GM21528 (cell line): ENCODE results near the gene ATN1.

Experiments
- ATAC-seq: cut with Tn5 transposase; IDR thresholded peaks from one replicate; pipeline ENCODE4 v1.9.1; 2021; ENCODE audit warnings: mild to moderate bottlenecking, moderate library complexity; ENCODE audit not compliant: unreplicated experiment, low FRiP score

The ATN1 gene

GRCh38 chr12:6942331-6942665 is 14.5 kb downstream of the ATN1 start:
- no peak for ATAC-seq

DNA sequence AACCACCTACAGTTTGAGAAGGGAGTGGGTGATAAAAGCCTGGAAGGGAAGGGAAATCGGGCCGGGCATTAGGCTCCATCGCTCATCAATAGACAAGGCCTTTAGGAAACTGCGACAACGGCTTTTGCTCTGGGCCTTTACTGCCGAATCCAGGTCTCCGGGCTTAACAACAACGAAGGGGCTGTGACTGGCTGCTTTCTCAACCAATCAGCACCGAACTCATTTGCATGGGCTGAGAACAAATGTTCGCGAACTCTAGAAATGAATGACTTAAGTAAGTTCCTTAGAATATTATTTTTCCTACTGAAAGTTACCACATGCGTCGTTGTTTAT is 15.6 kb downstream of the ATN1 start:
- peak; percentile 24 for ATAC-seq

GRCh38 chr12:6943722-6944380 is 16.1 kb downstream of the ATN1 start, which contains the start of the genes C12orf57 and RNU7-1:
Gene C12orf57 (plus strand): TSS chr12:6944022. CDS start chr12:6944122, 100 bp downstream.
Gene RNU7-1 (plus strand): TSS chr12:6943816.
- peak; percentile 25 for ATAC-seq

- peak; percentile 27 for ATAC-seq
Observed at GRCh38 chr12:6944381-6945186, 16.8 kb downstream of the ATN1 start.

- no peak for ATAC-seq
Observed at GRCh38 chr12:6945613-6946012, 17.9 kb downstream of the ATN1 start.

DNA sequence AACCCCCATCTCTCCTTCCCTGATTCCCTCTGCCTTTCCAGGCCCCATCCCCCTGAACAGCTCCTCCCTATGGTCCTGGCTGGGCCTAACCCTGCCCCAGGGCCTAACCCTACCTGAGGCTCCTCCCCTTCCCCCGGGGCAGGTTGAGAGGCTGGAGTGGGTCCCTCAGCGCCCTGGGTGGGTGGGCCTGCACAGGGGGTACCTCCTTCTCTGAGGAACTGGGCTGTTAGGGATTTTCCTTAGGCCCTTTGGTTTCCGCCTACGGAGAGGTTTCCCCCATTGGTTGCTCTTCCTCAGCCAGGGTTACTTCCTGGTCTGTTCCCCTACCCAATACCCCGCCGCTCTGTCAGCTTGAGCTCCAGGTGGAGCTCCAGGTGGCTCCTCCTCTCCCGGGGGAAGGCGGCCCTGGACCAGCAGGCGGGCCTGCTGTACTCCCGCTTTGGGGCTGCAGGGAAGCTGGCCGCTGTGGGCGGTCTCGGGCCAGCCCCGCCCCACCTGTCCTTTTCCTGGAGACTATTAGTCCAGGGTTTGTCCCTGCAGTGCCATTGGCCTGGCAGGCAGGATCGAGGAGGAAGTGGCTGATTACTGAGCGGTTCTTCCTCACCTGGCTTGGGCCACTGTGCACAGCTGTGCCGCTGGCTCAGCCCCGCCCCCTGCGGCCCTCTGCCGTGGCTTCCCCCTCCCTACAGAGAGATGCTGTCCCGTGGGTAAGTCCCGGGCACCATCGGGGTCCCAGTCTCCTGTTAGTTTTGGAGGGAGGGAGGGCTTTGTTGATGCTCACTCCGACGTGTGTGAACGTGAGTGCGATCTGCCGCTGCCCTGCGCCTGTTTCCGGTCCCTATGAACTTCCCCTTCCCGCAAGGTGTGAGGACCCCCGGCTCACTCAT is 18.5 kb downstream of the ATN1 start:
- ATAC-seq: peak; percentile 20

DNA sequence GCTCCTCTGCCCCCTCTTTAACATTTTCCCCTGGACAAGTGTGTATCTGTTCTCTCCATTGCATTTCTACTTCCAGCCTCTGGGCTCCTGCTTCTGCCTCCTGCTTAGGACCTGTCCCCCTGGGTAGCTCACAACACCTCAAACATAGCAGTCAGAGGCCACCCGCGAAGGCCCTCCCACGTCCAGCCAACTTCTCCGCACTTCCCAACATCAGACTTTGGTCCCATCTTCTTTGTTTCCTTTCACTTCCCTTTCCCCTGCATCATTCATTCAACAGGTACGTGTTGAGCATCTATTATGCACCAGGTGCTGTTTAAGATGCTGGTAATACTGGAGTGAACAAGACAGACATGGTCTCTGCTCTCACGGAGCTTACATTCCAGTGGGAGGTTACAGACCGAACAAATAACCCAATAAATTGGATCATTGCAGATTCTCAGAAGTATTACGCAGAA is 19.2 kb downstream of the ATN1 start:
- ATAC-seq: no peak

GRCh38 chr12:6947615-6948014 is 19.9 kb downstream of the ATN1 start:
- no peak for ATAC-seq

DNA sequence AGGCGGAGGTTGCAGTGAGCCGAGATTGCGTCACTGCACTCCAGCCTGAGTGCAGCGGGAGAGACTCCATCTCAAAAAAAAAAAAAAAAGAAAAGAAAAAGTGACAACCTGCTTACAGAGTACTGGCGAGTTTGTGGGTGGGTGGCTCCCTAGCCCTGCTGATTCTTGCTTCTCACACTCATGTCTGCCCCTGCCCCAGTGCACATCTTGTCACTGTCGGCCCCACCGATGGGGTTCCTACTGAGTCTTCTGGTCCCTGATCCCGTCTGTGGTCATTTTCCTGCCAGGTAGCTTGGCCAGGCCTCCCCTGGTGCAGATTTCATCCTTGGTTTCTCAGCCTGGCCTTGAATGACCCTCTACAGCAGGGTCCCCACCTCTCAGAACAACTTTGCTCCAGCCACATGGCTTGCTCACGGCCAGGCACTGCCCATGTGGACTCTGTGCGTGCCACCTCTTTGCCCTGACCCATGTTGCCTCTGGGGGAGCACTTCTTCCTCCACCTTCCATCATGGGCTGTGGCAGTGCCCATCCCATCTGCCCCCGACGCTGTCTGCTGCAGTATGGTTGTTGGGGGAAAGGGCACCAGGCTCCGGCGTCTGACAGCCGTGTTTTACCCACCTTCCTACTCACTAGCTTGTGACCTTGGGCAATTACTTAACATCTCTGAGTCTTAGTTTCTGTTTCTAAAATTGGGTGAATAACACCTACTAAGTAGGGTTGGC is 21.3 kb downstream of the ATN1 start:
- no peak for ATAC-seq

- no peak for ATAC-seq
Observed at GRCh38 chr12:6950401-6950801, 22.6 kb downstream of the ATN1 start.

DNA sequence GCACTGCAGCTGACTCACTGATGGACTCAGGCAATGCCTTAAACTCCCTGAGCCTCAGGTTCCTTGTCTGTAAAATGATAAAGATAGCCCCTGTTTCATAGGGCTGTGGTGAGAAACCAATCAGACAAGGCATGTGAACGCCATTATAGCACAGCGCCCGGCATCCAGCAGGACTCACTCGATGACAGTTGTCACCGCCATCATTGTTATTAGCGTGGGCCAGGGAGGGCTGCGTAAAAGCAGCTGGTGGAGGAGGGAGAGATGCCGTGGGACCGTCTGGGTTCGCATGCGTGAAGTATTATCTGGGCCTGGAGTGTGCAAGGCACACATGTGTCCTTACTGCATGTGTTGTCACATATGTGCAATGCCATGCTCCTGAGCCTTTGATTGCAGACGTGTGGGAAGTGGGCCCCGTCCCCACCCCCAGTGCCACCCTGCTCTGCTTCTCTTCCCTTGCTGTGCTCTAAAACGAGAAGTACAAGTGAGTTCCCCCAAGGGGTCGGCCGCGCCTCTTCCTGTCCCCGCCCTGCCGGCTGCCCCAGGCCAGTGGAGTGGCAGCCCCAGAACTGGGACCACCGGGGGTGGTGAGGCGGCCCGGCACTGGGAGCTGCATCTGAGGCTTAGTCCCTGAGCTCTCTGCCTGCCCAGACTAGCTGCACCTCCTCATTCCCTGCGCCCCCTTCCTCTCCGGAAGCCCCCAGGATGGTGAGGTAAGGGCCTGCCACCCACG is 23.2 kb downstream of the ATN1 start, which contains the start of gene PTPN6:
PTPN6 (plus strand) TSS at position 546 of the 730 bp plus-strand sequence; CDS start at position 703, 157 bp downstream.
- ATAC-seq: no peak

DNA sequence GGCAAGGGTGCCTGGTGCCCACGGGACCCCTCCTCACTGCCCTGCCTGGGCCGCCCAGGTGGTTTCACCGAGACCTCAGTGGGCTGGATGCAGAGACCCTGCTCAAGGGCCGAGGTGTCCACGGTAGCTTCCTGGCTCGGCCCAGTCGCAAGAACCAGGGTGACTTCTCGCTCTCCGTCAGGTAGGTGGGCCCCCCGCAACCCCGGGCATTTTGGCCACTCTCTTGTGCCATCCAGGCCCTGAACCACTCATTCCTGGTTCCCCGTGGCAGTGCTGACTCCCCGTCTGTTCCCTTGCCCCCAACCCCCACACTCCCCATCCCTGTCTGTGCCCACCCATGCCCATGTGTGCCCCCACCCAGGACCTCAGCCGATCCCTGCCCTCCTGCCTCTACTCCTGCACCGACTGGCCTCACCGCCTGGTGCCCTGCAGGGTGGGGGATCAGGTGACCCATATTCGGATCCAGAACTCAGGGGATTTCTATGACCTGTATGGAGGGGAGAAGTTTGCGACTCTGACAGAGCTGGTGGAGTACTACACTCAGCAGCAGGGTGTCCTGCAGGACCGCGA is 23.9 kb downstream of the ATN1 start:
- no peak for ATAC-seq

DNA sequence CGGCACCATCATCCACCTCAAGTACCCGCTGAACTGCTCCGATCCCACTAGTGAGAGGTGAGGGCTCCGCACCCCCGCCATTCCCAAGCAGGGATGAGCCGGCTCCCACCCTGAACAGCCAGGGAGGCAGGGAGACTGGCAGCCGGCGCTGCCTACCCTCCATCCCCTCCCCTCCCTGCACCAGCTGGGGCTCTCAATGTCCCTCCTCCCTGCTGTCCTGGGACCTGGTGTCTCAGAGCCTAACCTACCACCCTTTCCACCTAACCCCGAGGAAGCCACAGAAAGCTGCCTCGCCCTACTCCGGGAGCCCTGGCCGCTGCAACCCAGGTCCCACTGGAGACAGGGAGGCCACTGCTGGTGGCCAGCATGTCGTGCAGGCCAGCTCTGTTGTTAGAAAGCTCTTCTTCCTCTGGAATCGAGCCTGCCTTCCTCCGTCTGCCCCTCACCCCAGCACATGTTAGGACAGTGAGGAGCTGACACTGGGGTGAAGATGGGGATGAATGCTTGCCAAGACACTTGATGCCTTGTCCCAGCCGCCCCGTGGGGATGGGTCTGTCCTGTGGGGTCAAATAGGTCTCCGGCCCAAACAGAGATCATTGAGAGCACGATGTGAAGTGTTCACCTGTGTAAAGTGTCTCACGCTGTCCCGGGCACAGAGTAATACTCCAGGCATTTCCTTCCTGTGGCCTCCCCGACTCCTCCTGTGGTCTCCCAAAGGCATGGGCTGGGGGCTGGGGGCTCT is 24.5 kb downstream of the ATN1 start:
- no peak for ATAC-seq

DNA sequence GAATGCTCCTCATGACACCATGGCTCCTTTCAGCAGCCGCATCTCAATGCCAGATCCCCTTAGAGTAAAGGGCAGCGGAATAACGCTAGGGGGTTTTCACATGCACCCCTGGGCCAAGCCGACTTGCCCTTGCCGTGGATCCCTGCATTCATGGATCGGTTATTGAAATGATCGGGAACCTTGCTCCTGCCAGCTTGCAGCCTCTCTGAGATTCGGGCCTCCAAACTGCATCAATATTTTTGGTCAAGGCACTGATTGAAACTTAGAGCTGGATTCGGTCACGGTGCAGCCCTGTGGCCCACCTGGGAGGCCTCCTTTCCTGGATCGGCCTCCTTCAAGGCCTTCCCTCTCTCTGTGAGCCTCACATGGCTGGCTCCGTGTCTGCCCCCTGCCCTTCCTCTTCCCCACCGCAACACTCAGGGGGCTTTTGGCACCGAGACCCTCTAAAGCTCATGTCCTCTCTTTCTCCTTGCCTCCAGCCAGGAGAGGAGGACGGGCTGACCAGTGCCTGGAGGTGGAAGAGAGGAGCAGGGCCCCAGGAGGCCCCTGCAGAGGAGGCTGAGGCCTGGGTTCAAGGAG is 25.2 kb downstream of the ATN1 start:
- ATAC-seq: no peak

DNA sequence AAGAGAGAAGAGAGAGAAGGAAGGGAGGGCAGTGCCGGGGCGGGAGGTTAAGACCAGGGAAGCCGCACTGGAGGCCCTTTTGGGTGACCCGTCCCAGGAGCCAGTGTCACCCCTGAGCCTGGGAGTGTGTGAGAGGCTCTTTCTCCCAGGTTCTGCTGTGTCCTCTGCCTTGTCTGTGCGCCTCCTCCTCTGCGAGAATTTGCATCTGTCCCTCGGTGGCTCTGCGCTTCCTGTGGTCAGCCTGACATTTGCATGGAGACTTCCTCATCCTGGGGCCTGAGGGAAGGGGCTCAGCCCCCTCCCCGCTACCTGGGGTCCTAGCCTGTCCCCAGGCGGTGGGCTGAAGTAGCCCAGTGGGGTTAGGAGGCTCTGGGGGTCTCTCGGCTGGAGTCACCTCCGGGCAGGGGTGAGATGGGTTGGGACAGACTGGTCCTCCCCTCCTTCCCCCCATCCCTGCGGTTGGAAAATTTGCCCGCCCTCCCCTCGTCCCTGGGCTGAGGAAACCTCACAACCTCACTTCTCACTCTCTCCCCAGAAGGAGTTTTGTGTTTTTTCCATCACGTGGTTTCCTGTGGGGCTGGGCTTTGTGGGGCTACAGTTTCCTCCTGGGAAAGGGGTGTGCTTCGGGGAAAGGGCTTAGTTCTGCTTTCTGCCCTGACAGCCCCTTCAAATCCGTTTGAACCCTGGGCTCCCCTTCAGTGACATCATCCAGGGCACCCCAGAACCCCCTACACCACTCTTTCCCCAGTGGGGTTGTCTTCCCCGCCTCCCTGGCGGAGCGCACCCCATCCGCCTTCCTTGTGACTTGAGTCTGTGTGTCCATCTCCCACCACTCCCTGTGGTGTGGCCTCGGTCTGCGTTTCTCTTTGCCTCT is 25.9 kb downstream of the ATN1 start:
- ATAC-seq: peak; percentile 44

DNA sequence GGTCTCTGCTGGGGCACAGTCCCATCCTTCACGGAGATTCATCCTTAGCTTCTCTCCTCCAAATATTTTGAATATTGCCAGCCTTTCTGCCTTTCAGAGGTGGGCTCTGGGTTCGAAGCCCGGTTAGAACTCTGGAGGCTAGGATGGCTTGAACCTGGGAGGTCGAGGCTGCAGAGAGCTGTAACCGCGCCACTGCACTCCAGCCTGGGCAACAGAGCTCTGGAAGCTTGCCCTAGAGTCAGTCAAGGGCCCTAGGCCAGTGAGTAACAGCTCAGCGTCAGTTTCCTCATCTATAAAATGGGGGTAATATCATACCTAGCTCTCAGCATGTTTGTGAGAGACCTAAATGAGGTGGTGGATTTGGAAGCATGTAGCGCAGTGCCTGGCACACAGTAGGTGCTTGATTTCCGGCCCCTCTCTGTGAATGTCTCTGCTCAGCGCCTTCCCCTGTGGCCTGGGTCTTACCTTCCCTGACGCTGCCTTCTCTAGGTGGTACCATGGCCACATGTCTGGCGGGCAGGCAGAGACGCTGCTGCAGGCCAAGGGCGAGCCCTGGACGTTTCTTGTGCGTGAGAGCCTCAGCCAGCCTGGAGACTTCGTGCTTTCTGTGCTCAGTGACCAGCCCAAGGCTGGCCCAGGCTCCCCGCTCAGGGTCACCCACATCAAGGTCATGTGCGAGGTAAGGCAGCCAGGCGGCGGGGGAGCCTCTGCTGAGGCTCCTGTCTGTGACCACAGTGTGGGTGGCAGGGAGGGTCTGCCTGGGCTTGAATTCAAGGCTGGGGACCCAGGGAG is 26.8 kb downstream of the ATN1 start:
- ATAC-seq: no peak
